Brain microvascular endothelial cell (primary cell): ENCODE results near the gene HILPDA.

ENCODE experiments used
- DNase-seq: peaks from one replicate; pipeline ENCODE4 v3.0.0-alpha.2; 2020
- H3K27ac ChIP-seq: fragments of 250-450 bp; sonication (Bioruptor Pico); 2 replicates; pipeline ENCODE4 v1.5.1; 2020; ENCODE audit warnings: mild to moderate bottlenecking, moderate library complexity
- H3K27me3 ChIP-seq: fragments of 250-450 bp; sonication (Bioruptor Pico); replicated peaks from 2 replicates; pipeline ENCODE4 v1.5.1; 2020; ENCODE audit warnings: mild to moderate bottlenecking
- H3K36me3 ChIP-seq: fragments of 250-450 bp; sonication (Bioruptor Pico); replicated peaks from 2 replicates; pipeline ENCODE4 v1.5.1; 2020; ENCODE audit warnings: mild to moderate bottlenecking
- H3K4me3 ChIP-seq: 2 replicates; pipeline ENCODE4 v1.5.1; 2011; ENCODE audit warnings: low read depth, mild to moderate bottlenecking, control low read depth, low read length, moderate library complexity
- CTCF ChIP-seq: IDR thresholded peaks from 2 replicates; pipeline ENCODE4 v1.5.1; 2011; ENCODE audit warnings: low read depth, mild to moderate bottlenecking, moderate library complexity, low read length, control low read depth, inconsistent platforms; ENCODE audit errors: missing control alignments
- in situ Hi-C: cut with HindIII; loops from 2 replicates; pipeline ENCODE4 v1.10.0; 2017; ENCODE audit warnings: low sequenced_read_pairs, low pct_ligation_motif_present

Gene HILPDA

GRCh38 chr7:128446306-128446705, 9.4 kb upstream of the HILPDA start:
- H3K27ac ChIP-seq: no peak overlapping the region
- H3K27me3 ChIP-seq: no peaks in the 10 kb centered on the region
- TF ChIP-seq CTCF: no peak
- DNase-seq: no peak
- no peak overlapping the region for H3K4me3 ChIP-seq
- no peaks in the 10 kb centered on the region for H3K36me3 ChIP-seq
- in situ Hi-C loops: no loop called here

- no peak overlapping the region for H3K4me3 ChIP-seq
- TF ChIP-seq CTCF: no peak
- H3K36me3 ChIP-seq: no peaks in the 10 kb centered on the region
- in situ Hi-C loops: no loop called here
- no peak for DNase-seq
- no peaks in the 10 kb centered on the region for H3K27me3 ChIP-seq
- no peak overlapping the region for H3K27ac ChIP-seq
These were observed 7.6 kb upstream of the HILPDA start for GRCh38 chr7:128447941-128448564.

- in situ Hi-C loops: no loop called here
- Histone ChIP-seq H3K36me3 (no peaks in the 10 kb centered on the region), H3K27ac (no peak overlapping the region), H3K27me3 (no peaks in the 10 kb centered on the region), H3K4me3 (no peak overlapping the region)
- DNase-seq: no peak
- TF ChIP-seq CTCF: no peak
These were observed 6.9 kb upstream of the HILPDA start for GRCh38 chr7:128448751-128449302.

- no peak for DNase-seq
- in situ Hi-C loops: no loop called here
- H3K27ac ChIP-seq: no peak overlapping the region
- no peaks in the 10 kb centered on the region for H3K27me3 ChIP-seq
- no peak overlapping the region for H3K4me3 ChIP-seq
- H3K36me3 ChIP-seq: no peaks in the 10 kb centered on the region
- TF ChIP-seq CTCF: no peak
These were observed 5.3 kb upstream of the HILPDA start for GRCh38 chr7:128450409-128450808.

- TF ChIP-seq CTCF: no peak
- no peak for DNase-seq
- Histone ChIP-seq H3K27ac (no peak overlapping the region), H3K36me3 (no peaks in the 10 kb centered on the region), H3K27me3 (no peaks in the 10 kb centered on the region), H3K4me3 (no peak overlapping the region)
- in situ Hi-C loops: no loop called here
These were observed 4.8 kb upstream of the HILPDA start for GRCh38 chr7:128450913-128451312.

- no peak for DNase-seq
- Histone ChIP-seq H3K36me3 (peaks cover 4% of the 10 kb centered on the region), H3K27ac (no peak overlapping the region), H3K27me3 (no peaks in the 10 kb centered on the region), H3K4me3 (no peak overlapping the region)
- no peak for TF ChIP-seq CTCF
- in situ Hi-C loops: no loop called here
These were observed 3.1 kb upstream of the HILPDA start for GRCh38 chr7:128452552-128452951.
